SK-N-SH (cell line): ENCODE data around the gene CCDC47. TPM values are rescaled to one million over a fixed set of nuclear protein-coding genes. Genes with fewer than 3 reads are reported as not detected.

Experiments
- CTCF ChIA-PET: fragments of 300-600, 350-600 bp; formaldehyde crosslinking; extraction: SDS; loops from one replicate; lab custom pipeline; 2021; lab: Yijun Ruan, JAX
- POLR2A ChIA-PET: fragments of 350-600 bp; sonication (Branson Sonifier 250); formaldehyde crosslinking; extraction: SDS; loops from one replicate; lab custom pipeline; 2020; ENCODE audit warnings: antibody characterized with exemption, inconsistent platforms; lab: Yijun Ruan, JAX
- DNase-seq: peaks from one replicate; pipeline ENCODE4 v3.0.0; 2012
- H2AFZ ChIP-seq: fragments of 200-600 bp; sonication (generic); 2 replicates; pipeline ENCODE4 v1.8.1; 2016; ENCODE audit warnings: antibody characterized with exemption, mild to moderate bottlenecking, low read depth
- H3F3A ChIP-seq: fragments of 200-600 bp; sonication (generic); replicated peaks from 2 replicates; pipeline ENCODE3; 2016; ENCODE audit warnings: antibody characterized with exemption, mild to moderate bottlenecking; ENCODE audit not compliant: insufficient read depth
- H3K27ac ChIP-seq, 2 experiments: fragments of 200-500 bp in 1 of 2; fragments of 200-600 bp in 1 of 2; sonication (Bioruptor generic) in 1 of 2; sonication (generic), shearing (Covaris generic) in 1 of 2; 2 replicates each; pipeline versions ENCODE4 v1.5.1 to v1.6.1; 2014 to 2016; ENCODE audit warnings: low read depth in 2 of 2, inconsistent platforms in 1 of 2, low read length in 1 of 2, mild to moderate bottlenecking in 1 of 2, mixed read lengths in 1 of 2
- H3K27me3 ChIP-seq: fragments of 200-600 bp; sonication (generic), shearing (Covaris generic); 2 replicates; pipeline ENCODE4 v1.6.1; 2016; ENCODE audit warnings: mixed run types; ENCODE audit not compliant: insufficient read depth
- H3K36me3 ChIP-seq, 2 experiments: fragments of 200-500 bp in 1 of 2; fragments of 200-600 bp in 1 of 2; sonication (Bioruptor generic) in 1 of 2; sonication (generic) in 1 of 2; replicated peaks in 1 of 2; 2 replicates each; pipeline versions ENCODE3 to v1.5.1; 2014 to 2016; ENCODE audit warnings: low read length in 1 of 2, mild to moderate bottlenecking in 1 of 2; ENCODE audit not compliant: insufficient read depth in 2 of 2, control insufficient read depth in 1 of 2
- H3K4me1 ChIP-seq, 2 experiments: fragments of 200-500 bp in 1 of 2; fragments of 200-600 bp in 1 of 2; sonication (Bioruptor generic) in 1 of 2; sonication (generic), shearing (Covaris generic) in 1 of 2; 2 replicates each; pipeline versions ENCODE4 v1.5.1 to v1.6.1; 2014 to 2016; ENCODE audit warnings: low read depth in 1 of 2, low read length in 1 of 2, mixed run types in 1 of 2; ENCODE audit not compliant: insufficient read depth in 2 of 2, control insufficient read depth in 1 of 2
- H3K4me2 ChIP-seq: fragments of 200-600 bp; sonication (generic), shearing (Covaris generic); 2 replicates; pipeline ENCODE4 v1.6.1; 2017; ENCODE audit warnings: mixed run types
- H3K4me3 ChIP-seq, 2 experiments: fragments of 200-500 bp in 1 of 2; fragments of 200-600 bp in 1 of 2; sonication (Bioruptor generic) in 1 of 2; sonication (generic), shearing (Covaris generic) in 1 of 2; 2 replicates each; pipeline versions ENCODE4 v1.5.1 to v1.8.1; 2014 to 2016; ENCODE audit warnings: low read depth in 2 of 2, inconsistent platforms in 1 of 2, low read length in 1 of 2, mild to moderate bottlenecking in 1 of 2, mixed read lengths in 1 of 2, moderate library complexity in 1 of 2
- H3K79me2 ChIP-seq: fragments of 200-600 bp; sonication (generic); 2 replicates; pipeline ENCODE4 v1.8.1; 2017; ENCODE audit warnings: mild to moderate bottlenecking; ENCODE audit not compliant: insufficient read depth
- H3K9ac ChIP-seq: fragments of 200-600 bp; sonication (generic); 2 replicates; pipeline ENCODE4 v1.6.1; 2017; ENCODE audit warnings: mixed run types
- H3K9me2 ChIP-seq: fragments of 200-600 bp; sonication (generic); 2 replicates; pipeline ENCODE4 v1.6.1; 2017; ENCODE audit warnings: mixed run types
- H3K9me3 ChIP-seq: fragments of 200-600 bp; sonication (generic); 2 replicates; pipeline ENCODE4 v1.6.1; 2017; ENCODE audit warnings: mixed run types, mild to moderate bottlenecking, moderate library complexity
- H4K20me1 ChIP-seq: fragments of 200-600 bp; sonication (generic); 2 replicates; pipeline ENCODE4 v1.6.1; 2017; ENCODE audit warnings: mild to moderate bottlenecking, mixed run types; ENCODE audit not compliant: insufficient read depth
- CHD2 ChIP-seq: fragments of 150-350 bp; IDR thresholded peaks from 2 replicates; pipeline ENCODE4 v1.6.1; 2018; ENCODE audit warnings: low read length; ENCODE audit not compliant: partially characterized antibody
- EP300 ChIP-seq, 2 experiments: IDR thresholded peaks; 2 replicates each; pipeline versions ENCODE4 v1.4.0 to v1.6.1; 2012; ENCODE audit warnings: borderline replicate concordance in 1 of 2, low read depth in 1 of 2, low read length in 1 of 2
- EZH2phosphoT487 ChIP-seq: fragments of 200-600 bp; sonication (generic); IDR thresholded peaks from 2 replicates; pipeline ENCODE4 v1.6.1; 2017; ENCODE audit warnings: low read depth, mixed run types, mild to moderate bottlenecking, antibody characterized with exemption, moderate library complexity, borderline replicate concordance
- FOSL2 ChIP-seq: IDR thresholded peaks from 2 replicates; pipeline ENCODE4 v1.4.0; 2012; ENCODE audit warnings: low read depth, mild to moderate bottlenecking, moderate library complexity, borderline replicate concordance
- GABPA ChIP-seq: IDR thresholded peaks from 2 replicates; pipeline ENCODE4 v1.4.0; 2012; ENCODE audit warnings: low read depth, mild to moderate bottlenecking
- GATA2 ChIP-seq: sonication (generic); formaldehyde crosslinking; IDR thresholded peaks from 2 replicates; pipeline ENCODE4 v1.5.0; 2020; ENCODE audit warnings: mild to moderate bottlenecking, missing genetic modification reagents
- NRF1 ChIP-seq: IDR thresholded peaks from 2 replicates; pipeline ENCODE4 v1.6.1; 2012; ENCODE audit warnings: low read depth, mild to moderate bottlenecking, low read length
- PBX3 ChIP-seq: IDR thresholded peaks from 2 replicates; pipeline ENCODE4; 2012
- RCOR1 ChIP-seq: fragments of 150-350 bp; IDR thresholded peaks from 2 replicates; pipeline ENCODE4 v1.6.1; 2017; ENCODE audit warnings: antibody characterized with exemption, low read length
- RFX5 ChIP-seq: IDR thresholded peaks from 2 replicates; pipeline ENCODE4 v1.6.1; 2012; ENCODE audit warnings: mild to moderate bottlenecking, improper control_type of control experiment, low read length
- SIN3A ChIP-seq: IDR thresholded peaks from 2 replicates; pipeline ENCODE4 v1.6.1; 2012; ENCODE audit warnings: low read depth, mild to moderate bottlenecking, low read length, moderate library complexity, borderline replicate concordance
- TCF12 ChIP-seq: IDR thresholded peaks from 2 replicates; pipeline ENCODE4 v1.4.0; 2012
- USF2 ChIP-seq: fragments of 150-350 bp; IDR thresholded peaks from 2 replicates; pipeline ENCODE4 v1.6.1; 2017; ENCODE audit warnings: antibody characterized with exemption, low read length, low read depth, borderline replicate concordance
- YY1 ChIP-seq: IDR thresholded peaks from 2 replicates; pipeline ENCODE4 v1.4.0; 2012; ENCODE audit warnings: low read depth, mild to moderate bottlenecking
- WGBS: methylation state at CpG from one replicate; pipeline ENCODE4 v1.1.6; 2017; ENCODE audit warnings: low lambda C conversion rate; 5-methylcytosine and 5-hydroxymethylcytosine counted together
- polyA plus RNA-seq, 3 experiments: library from polyadenylated mRNA; depleted of rRNA; stranded (reverse); fragments of >200 nt; gene quantifications; 2 replicates each; pipeline ENCODE4 v1.2.3, GENCODE V29; 2012

Gene CCDC47
- polyA plus RNA-seq, 1 of the 3 experiments (the other 2 are of a cell fraction) = 76.6 TPM

GRCh38 chr17:63772801-63773271 lies 561 bp downstream of the CCDC47 start:
- H4K20me1 ChIP-seq = peaks cover 63% of the 10 kb centered on the region
- H3K36me3 ChIP-seq = peaks cover 13 to 20% of the 10 kb centered on the region in 2 experiments
- peak overlapping the region; percentile 86 for H3K9ac ChIP-seq
- no peak for TF ChIP-seq CHD2
- TF ChIP-seq TCF12 = no peak
- no peak for TF ChIP-seq NRF1
- TF ChIP-seq USF2 = no peak
- no peak for TF ChIP-seq EP300 (IDR thresholded peaks at IDR 0.05; ENCODE audit: borderline replicate concordance in 1 of 2, low read depth in 1 of 2, low read length in 1 of 2)
- TF ChIP-seq YY1 = no peak
- TF ChIP-seq RCOR1 = no peak
- TF ChIP-seq RFX5 = no peak
- no peak for TF ChIP-seq EZH2phosphoT487
- no peaks in the 10 kb centered on the region for H3K27me3 ChIP-seq
- H3F3A ChIP-seq = peaks cover 12% of the 10 kb centered on the region
- peak overlapping the region; percentile 88 to 100 for H3K27ac ChIP-seq
- CTCF ChIA-PET = interaction anchor here (0.9 to 3.7 kb wide), 7 partner anchors 13 to 346 kb away, joined by 3 to 26 read pairs (median 5); no protein-coding TSS in a partner anchor
- peak overlapping the region; percentile 82 to 88 for H3K4me3 ChIP-seq
- no peaks in the 10 kb centered on the region for H3K9me3 ChIP-seq
- POLR2A ChIA-PET = interaction anchor here (0.8 to 1.8 kb wide), 18 partner anchors 9 to 341 kb away, joined by 3 to 14 read pairs (median 5); partner anchors contain the start of genes CYB561, MAP3K3 and PSMC5
- peak overlapping the region; percentile 89 for H3K4me2 ChIP-seq
- H3K79me2 ChIP-seq = peaks cover 91% of the 10 kb centered on the region
- H3K9me2 ChIP-seq = no peaks in the 10 kb centered on the region
- peak overlapping the region; percentile 57; the same call in 1 of the 2 replicates for H2AFZ ChIP-seq
- peaks cover 0 to 9% of the 10 kb centered on the region in 2 experiments; a peak in 2 of 4 replicates for H3K4me1 ChIP-seq
- peak; percentile 19 for DNase-seq
- WGBS = 1% methylated on average over 7 of the region's 7 CpGs

- H3F3A ChIP-seq = peaks cover 10% of the 10 kb centered on the region
- POLR2A ChIA-PET = no interaction called here
- no peak for DNase-seq
- no peaks in the 10 kb centered on the region for H3K27me3 ChIP-seq
- H3K4me1 ChIP-seq = no peaks in the 10 kb centered on the region; a peak in 1 of 4 replicates
- WGBS = 96% methylated on average over 7 of the region's 7 CpGs
- H2AFZ ChIP-seq = no peak overlapping the region
- no peak for TF ChIP-seq GATA2 (CRISPR knock-in tag)
- TF ChIP-seq GABPA = no peak
- TF ChIP-seq YY1 = no peak
- TF ChIP-seq FOSL2 = no peak
- no peak for TF ChIP-seq SIN3A
- TF ChIP-seq EP300 (IDR thresholded peaks at IDR 0.05; ENCODE audit: borderline replicate concordance in 1 of 2, low read depth in 1 of 2, low read length in 1 of 2) = no peak
- TF ChIP-seq PBX3 = no peak
- H3K9me3 ChIP-seq = no peaks in the 10 kb centered on the region
- no peak overlapping the region for H3K4me2 ChIP-seq
- H3K4me3 ChIP-seq = no peak overlapping the region
- no peak overlapping the region for H3K9ac ChIP-seq
- no peaks in the 10 kb centered on the region for H3K9me2 ChIP-seq
- CTCF ChIA-PET = interaction anchor here (0.7 to 1.0 kb wide), 2 partner anchors 19 to 58 kb away, joined by 3 to 4 read pairs; no protein-coding TSS in a partner anchor
- peaks cover 92% of the 10 kb centered on the region for H3K79me2 ChIP-seq
- no peak overlapping the region for H3K27ac ChIP-seq
- peaks cover 41% of the 10 kb centered on the region for H4K20me1 ChIP-seq
- H3K36me3 ChIP-seq = peaks cover 24 to 28% of the 10 kb centered on the region in 2 experiments
These were observed 5.0 kb downstream of the CCDC47 start for GRCh38 chr17:63768433-63768832.
